Prostate gland (tissue), 2 donors: Measurements from ENCODE around the gene DCAF12.

Source experiments
- POLR2A ChIP-seq: fragments of 450-650 bp; IDR thresholded peaks from one replicate; pipeline ENCODE4 v1.6.1; 2016; ENCODE audit warnings: antibody characterized with exemption, mild to moderate bottlenecking
- POLR2AphosphoS5 ChIP-seq: sonication (generic); formaldehyde crosslinking; IDR thresholded peaks from one replicate; pipeline ENCODE4 v1.6.1; 2017; ENCODE audit warnings: antibody characterized with exemption
- TF ChIP-seq, protein P1 (sequence below), 4 experiments: fragments of 200-600 bp in 2 of 4; fragments of 450-650 bp in 2 of 4; sonication (generic) in 2 of 4; IDR thresholded peaks; 1 replicate in 3 of 4; 2 replicates in 1 of 4; pipeline ENCODE4 v1.5.1; 2016 to 2019; ENCODE audit warnings: antibody characterized with exemption in 4 of 4, mild to moderate bottlenecking in 2 of 4, moderate library complexity in 2 of 4

DNA sequence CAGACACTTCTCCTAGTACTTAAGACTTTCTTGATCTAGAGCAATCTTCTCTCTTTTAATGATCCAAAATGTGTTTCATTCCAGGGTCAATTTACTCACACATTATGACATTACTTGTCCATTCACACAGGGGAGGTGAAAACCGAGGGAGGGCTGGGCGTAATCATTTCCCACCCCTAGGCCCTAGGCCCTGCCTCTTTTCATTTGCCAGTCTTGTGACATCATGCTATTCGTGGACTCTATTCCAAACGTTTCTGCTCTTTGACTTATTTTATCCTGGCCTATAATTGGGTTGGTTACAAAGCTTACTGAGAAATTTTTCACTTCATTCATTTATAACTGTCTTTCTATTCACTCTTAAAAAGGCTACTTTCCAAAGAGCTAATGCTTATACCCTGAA lies 2.4 kb downstream of the DCAF12 start:
- TF ChIP-seq, protein P1, sequence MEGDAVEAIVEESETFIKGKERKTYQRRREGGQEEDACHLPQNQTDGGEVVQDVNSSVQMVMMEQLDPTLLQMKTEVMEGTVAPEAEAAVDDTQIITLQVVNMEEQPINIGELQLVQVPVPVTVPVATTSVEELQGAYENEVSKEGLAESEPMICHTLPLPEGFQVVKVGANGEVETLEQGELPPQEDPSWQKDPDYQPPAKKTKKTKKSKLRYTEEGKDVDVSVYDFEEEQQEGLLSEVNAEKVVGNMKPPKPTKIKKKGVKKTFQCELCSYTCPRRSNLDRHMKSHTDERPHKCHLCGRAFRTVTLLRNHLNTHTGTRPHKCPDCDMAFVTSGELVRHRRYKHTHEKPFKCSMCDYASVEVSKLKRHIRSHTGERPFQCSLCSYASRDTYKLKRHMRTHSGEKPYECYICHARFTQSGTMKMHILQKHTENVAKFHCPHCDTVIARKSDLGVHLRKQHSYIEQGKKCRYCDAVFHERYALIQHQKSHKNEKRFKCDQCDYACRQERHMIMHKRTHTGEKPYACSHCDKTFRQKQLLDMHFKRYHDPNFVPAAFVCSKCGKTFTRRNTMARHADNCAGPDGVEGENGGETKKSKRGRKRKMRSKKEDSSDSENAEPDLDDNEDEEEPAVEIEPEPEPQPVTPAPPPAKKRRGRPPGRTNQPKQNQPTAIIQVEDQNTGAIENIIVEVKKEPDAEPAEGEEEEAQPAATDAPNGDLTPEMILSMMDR (IDR thresholded peaks at IDR 0.05): no peak
- TF ChIP-seq POLR2AphosphoS5: no peak
- no peak for TF ChIP-seq POLR2A
